ENCODE results near the gene APOD.
"Not testable (repeated sequence)": the region's sequence is repeated elsewhere in the genome, so short reads cannot be mapped to it uniquely, and the experiment has no call there.

Gene APOD

DNA sequence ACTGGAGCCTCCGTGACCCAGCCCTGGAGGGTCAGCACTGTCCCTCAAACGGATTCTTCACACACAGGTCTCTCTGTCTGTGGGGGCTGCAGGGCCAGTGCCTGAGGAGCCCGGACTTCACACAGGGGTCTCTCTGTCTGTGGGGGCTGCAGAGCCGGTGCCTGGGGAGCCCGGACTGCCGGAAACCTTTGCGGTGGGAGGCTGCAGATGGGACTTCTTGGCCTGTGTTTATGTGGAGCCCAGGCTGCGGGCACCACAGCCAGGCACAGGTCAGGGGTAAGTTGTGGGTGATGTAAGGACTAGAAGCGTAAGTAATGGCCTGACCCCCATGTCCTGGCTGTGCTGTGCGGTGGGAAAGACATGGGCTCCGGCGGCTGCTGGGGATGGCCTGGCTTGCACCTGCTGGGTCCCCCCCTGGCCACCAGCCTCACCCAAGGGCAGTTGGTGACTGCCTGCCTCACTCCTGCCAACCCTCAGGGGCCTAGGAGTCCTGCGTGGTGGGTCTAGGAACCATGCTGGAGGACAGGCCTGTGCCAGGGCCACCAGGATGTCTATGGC is 47.3 kb upstream of the APOD start:
- H3K4me2 ChIP-seq (ENCODE audit: insufficient read depth, low read length, poor library complexity, severe bottlenecking); H2AK5ac ChIP-seq (ENCODE audit: low read depth, low read length); DNase-seq (ENCODE audit: low spot score); H3K18ac ChIP-seq (ENCODE audit: low read length); H2BK120ac ChIP-seq (ENCODE audit: low read depth, low read length); H3K23ac ChIP-seq (ENCODE audit: low read depth, low read length, poor library complexity); H3K4me3 ChIP-seq (ENCODE audit: low read length in 2 of 2); H3K79me1 ChIP-seq (ENCODE audit: low read depth, low read length); H2BK5ac ChIP-seq (ENCODE audit: low read length); H3K14ac ChIP-seq (ENCODE audit: low read length); H3K9ac ChIP-seq (ENCODE audit: low read depth, low read length, poor library complexity); H3K36me3 ChIP-seq (replicated peaks in 1 of 2; ENCODE audit: control insufficient read depth in 2 of 2, insufficient read depth in 2 of 2, low read length in 2 of 2); H4K8ac ChIP-seq (ENCODE audit: low read depth, low read length); H3K27ac ChIP-seq (replicated peaks; ENCODE audit: low read length); H2BK15ac ChIP-seq (ENCODE audit: low read length); H3K9me3 ChIP-seq (replicated peaks in 1 of 2; ENCODE audit: control insufficient read depth in 2 of 2, insufficient read depth in 1 of 2, low read depth in 1 of 2, low read length in 2 of 2); H2BK12ac ChIP-seq (ENCODE audit: low read length); H4K91ac ChIP-seq (ENCODE audit: low read depth, low read length, poor library complexity); H2AFZ ChIP-seq (ENCODE audit: low read length); H3K4me1 ChIP-seq (ENCODE audit: control insufficient read depth in 2 of 2, insufficient read depth in 1 of 2, low read depth in 1 of 2, low read length in 2 of 2); H3K4ac ChIP-seq (ENCODE audit: low read length): not testable (repeated sequence)
- H3K27me3 ChIP-seq (ENCODE audit: control insufficient read depth in 3 of 3, insufficient read depth in 3 of 3, low read depth in 1 of 3, low read length in 3 of 3): peaks cover 0 to 15% (median 0%) of the 10 kb centered on the region in 3 experiments
- WGBS, 2 donors (ENCODE audit: extremely low coverage in 2 of 2, insufficient read length in 2 of 2, insufficient replicate concordance in 1 of 2): no CpG with 5 or more reads among the region's 13 CpGs

DNA sequence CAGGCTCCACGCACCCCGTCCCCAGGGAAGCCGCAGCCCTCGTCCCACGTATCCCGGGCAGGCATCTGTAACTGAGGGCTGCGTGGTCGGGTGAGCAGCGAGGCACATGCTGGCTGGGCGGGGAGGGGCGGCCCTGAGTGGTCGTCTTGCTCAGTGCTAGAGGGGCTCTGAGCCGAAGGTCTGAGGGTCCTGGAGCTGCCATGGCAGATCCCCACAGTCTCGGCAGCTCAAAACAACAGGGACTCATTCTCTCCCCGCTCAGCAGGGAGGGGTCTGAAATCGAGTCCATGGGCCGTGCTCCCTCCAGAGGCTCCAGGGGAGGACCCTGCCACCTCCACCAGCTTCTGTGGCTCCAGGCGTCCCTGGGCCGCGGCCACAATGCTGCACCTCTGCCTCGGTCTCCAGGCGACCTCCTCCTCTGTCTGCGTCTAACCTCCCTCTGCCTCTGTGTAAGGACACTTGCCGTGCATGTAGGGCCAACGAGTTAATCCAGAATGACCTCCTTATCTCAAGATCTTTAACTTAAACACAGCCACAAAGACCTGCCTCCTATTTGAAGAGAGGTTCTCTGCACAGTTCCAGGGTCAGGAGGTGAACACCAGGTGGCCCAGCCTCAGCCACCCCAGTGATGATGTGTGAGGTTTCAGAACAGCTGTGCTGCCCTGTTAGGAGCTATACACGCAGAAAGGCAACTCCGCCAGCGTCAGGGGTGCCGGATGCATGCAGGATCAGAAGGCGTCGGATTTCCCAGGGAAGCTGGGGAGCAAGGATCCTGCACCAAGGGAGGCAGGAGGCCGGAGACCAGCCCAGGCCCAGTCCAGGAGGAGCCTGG is 46.6 kb upstream of the APOD start:
- H3K23ac ChIP-seq (ENCODE audit: low read depth, low read length, poor library complexity); H2BK120ac ChIP-seq (ENCODE audit: low read depth, low read length); H3K4me2 ChIP-seq (ENCODE audit: insufficient read depth, low read length, poor library complexity, severe bottlenecking); H4K91ac ChIP-seq (ENCODE audit: low read depth, low read length, poor library complexity); H2AK5ac ChIP-seq (ENCODE audit: low read depth, low read length); H3K18ac ChIP-seq (ENCODE audit: low read length); H3K27ac ChIP-seq (replicated peaks; ENCODE audit: low read length); H2BK15ac ChIP-seq (ENCODE audit: low read length); H3K14ac ChIP-seq (ENCODE audit: low read length); H2BK5ac ChIP-seq (ENCODE audit: low read length); H3K4ac ChIP-seq (ENCODE audit: low read length); H2BK12ac ChIP-seq (ENCODE audit: low read length); H3K4me1 ChIP-seq (ENCODE audit: control insufficient read depth in 2 of 2, insufficient read depth in 1 of 2, low read depth in 1 of 2, low read length in 2 of 2); H4K8ac ChIP-seq (ENCODE audit: low read depth, low read length); H3K79me1 ChIP-seq (ENCODE audit: low read depth, low read length); H3K36me3 ChIP-seq (replicated peaks in 1 of 2; ENCODE audit: control insufficient read depth in 2 of 2, insufficient read depth in 2 of 2, low read length in 2 of 2); H2AFZ ChIP-seq (ENCODE audit: low read length); H3K9ac ChIP-seq (ENCODE audit: low read depth, low read length, poor library complexity); H3K9me3 ChIP-seq (replicated peaks in 1 of 2; ENCODE audit: control insufficient read depth in 2 of 2, insufficient read depth in 1 of 2, low read depth in 1 of 2, low read length in 2 of 2); H3K4me3 ChIP-seq (ENCODE audit: low read length in 2 of 2); DNase-seq (ENCODE audit: low spot score): not testable (repeated sequence)
- WGBS, 2 donors (ENCODE audit: extremely low coverage in 2 of 2, insufficient read length in 2 of 2, insufficient replicate concordance in 1 of 2): no CpG with 5 or more reads among the region's 32 CpGs
- H3K27me3 ChIP-seq (ENCODE audit: control insufficient read depth in 3 of 3, insufficient read depth in 3 of 3, low read depth in 1 of 3, low read length in 3 of 3): peaks cover 0 to 19% (median 0%) of the 10 kb centered on the region in 3 experiments

DNA sequence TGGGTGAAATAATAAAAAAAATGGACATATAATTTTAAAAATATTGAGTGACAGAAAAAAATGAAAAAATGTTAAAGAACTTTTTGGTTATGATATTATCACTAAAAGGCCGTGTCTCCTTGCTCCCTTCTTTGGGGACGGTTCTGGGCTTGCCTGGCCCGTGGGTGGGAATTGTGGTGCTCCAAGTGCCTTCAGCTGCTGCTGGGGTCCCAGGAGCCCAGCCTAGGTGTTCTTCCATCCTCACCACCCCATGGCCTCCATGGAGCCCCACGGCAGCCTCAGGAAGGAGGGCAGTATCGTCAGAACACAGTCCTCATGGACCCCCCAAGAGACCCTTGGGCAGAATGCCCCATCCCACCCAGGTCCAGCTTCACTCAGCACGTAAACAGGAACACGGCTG is 45.9 kb upstream of the APOD start:
- H3K18ac ChIP-seq (ENCODE audit: low read length); H3K4me2 ChIP-seq (ENCODE audit: insufficient read depth, low read length, poor library complexity, severe bottlenecking); H3K27ac ChIP-seq (replicated peaks; ENCODE audit: low read length); H3K4me1 ChIP-seq (ENCODE audit: control insufficient read depth in 2 of 2, insufficient read depth in 1 of 2, low read depth in 1 of 2, low read length in 2 of 2); H2AK5ac ChIP-seq (ENCODE audit: low read depth, low read length); H2BK12ac ChIP-seq (ENCODE audit: low read length); H3K9me3 ChIP-seq (replicated peaks in 1 of 2; ENCODE audit: control insufficient read depth in 2 of 2, insufficient read depth in 1 of 2, low read depth in 1 of 2, low read length in 2 of 2); H2BK120ac ChIP-seq (ENCODE audit: low read depth, low read length); H2AFZ ChIP-seq (ENCODE audit: low read length); H4K8ac ChIP-seq (ENCODE audit: low read depth, low read length); H3K4me3 ChIP-seq (ENCODE audit: low read length in 2 of 2); H3K9ac ChIP-seq (ENCODE audit: low read depth, low read length, poor library complexity); H3K79me1 ChIP-seq (ENCODE audit: low read depth, low read length); H3K23ac ChIP-seq (ENCODE audit: low read depth, low read length, poor library complexity); DNase-seq (ENCODE audit: low spot score); H3K4ac ChIP-seq (ENCODE audit: low read length); H2BK15ac ChIP-seq (ENCODE audit: low read length); H3K14ac ChIP-seq (ENCODE audit: low read length); H4K91ac ChIP-seq (ENCODE audit: low read depth, low read length, poor library complexity); H3K36me3 ChIP-seq (replicated peaks in 1 of 2; ENCODE audit: control insufficient read depth in 2 of 2, insufficient read depth in 2 of 2, low read length in 2 of 2); H2BK5ac ChIP-seq (ENCODE audit: low read length): not testable (repeated sequence)
- no CpG with 5 or more reads among the region's 7 CpGs for WGBS, 2 donors (ENCODE audit: extremely low coverage in 2 of 2, insufficient read length in 2 of 2, insufficient replicate concordance in 1 of 2)
- peaks cover 0 to 22% (median 0%) of the 10 kb centered on the region in 3 experiments for H3K27me3 ChIP-seq (ENCODE audit: control insufficient read depth in 3 of 3, insufficient read depth in 3 of 3, low read depth in 1 of 3, low read length in 3 of 3)

DNA sequence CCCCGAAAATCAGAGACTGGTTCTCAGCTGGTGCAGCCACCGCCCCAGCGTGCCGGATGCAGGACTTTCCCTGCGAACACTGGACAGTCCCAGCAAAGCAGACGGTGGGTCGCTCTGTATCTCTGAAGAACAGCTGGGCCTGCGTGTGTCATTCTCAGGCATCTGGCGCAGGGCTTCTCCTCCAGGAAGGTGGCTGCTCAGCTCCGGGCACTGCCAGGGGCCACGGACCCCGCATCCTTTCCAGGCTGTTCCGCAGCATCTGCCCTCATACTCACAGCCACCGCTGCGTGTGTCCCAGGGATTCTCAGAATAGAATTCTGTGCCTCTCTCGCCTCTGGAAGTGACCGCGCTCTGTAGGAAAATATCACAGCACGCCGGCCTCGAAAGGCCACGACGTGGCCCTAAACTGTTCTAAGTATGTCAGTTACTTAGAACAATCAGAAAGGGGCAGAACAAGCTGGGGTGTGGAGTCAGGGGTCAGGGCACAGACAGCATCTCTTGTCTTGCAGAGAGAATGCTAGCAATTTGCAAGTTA is 44.7 kb upstream of the APOD start:
- no CpG with 5 or more reads among the region's 23 CpGs for WGBS, 2 donors (ENCODE audit: extremely low coverage in 2 of 2, insufficient read length in 2 of 2, insufficient replicate concordance in 1 of 2)
- DNase-seq (ENCODE audit: low spot score): not testable (repeated sequence)

More for the DNA sequence above, 44.7 kb upstream of the APOD start:
- H2AFZ ChIP-seq (ENCODE audit: low read length); H4K91ac ChIP-seq (ENCODE audit: low read depth, low read length, poor library complexity); H4K8ac ChIP-seq (ENCODE audit: low read depth, low read length); H2AK5ac ChIP-seq (ENCODE audit: low read depth, low read length); H3K36me3 ChIP-seq (replicated peaks in 1 of 2; ENCODE audit: control insufficient read depth in 2 of 2, insufficient read depth in 2 of 2, low read length in 2 of 2); H3K23ac ChIP-seq (ENCODE audit: low read depth, low read length, poor library complexity); H3K9ac ChIP-seq (ENCODE audit: low read depth, low read length, poor library complexity); H2BK120ac ChIP-seq (ENCODE audit: low read depth, low read length); H3K4me1 ChIP-seq (ENCODE audit: control insufficient read depth in 2 of 2, insufficient read depth in 1 of 2, low read depth in 1 of 2, low read length in 2 of 2); H3K4ac ChIP-seq (ENCODE audit: low read length); H3K4me2 ChIP-seq (ENCODE audit: insufficient read depth, low read length, poor library complexity, severe bottlenecking); H3K9me3 ChIP-seq (replicated peaks in 1 of 2; ENCODE audit: control insufficient read depth in 2 of 2, insufficient read depth in 1 of 2, low read depth in 1 of 2, low read length in 2 of 2); H2BK15ac ChIP-seq (ENCODE audit: low read length); H3K79me1 ChIP-seq (ENCODE audit: low read depth, low read length); H3K18ac ChIP-seq (ENCODE audit: low read length); H3K14ac ChIP-seq (ENCODE audit: low read length); H2BK5ac ChIP-seq (ENCODE audit: low read length); H3K27ac ChIP-seq (replicated peaks; ENCODE audit: low read length); H2BK12ac ChIP-seq (ENCODE audit: low read length); H3K4me3 ChIP-seq (ENCODE audit: low read length in 2 of 2): not testable (repeated sequence)
- H3K27me3 ChIP-seq (ENCODE audit: control insufficient read depth in 3 of 3, insufficient read depth in 3 of 3, low read depth in 1 of 3, low read length in 3 of 3): peaks cover 0 to 22% (median 0%) of the 10 kb centered on the region in 3 experiments

All from neuronal stem cell (in vitro differentiated cells).